ELR (cell line): ENCODE data around the gene SLC39A8.

Experiments used
- DNase-seq: peaks from one replicate; pipeline ENCODE4 v3.0.0-alpha.2; 2015; ENCODE audit warnings: low read depth

SLC39A8 gene

DNA sequence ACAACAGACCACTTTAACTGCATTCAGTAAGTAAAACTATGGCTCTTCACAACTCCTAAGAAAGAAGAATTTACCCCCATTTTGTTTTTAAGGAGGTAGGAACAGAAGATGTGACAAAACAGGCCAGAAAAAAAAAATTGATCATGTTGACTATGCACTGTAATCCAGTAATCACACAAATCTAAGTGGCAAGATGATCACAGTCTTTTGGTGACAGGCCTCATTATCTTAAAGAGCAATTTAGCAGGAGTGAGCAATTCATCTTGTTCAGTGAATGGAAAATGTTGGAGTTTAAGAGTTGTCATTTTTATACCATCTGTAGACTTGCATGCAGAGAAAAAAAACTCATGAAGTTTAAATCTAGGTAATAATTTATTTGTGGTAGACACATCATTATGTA lies 115.1 kb downstream of the SLC39A8 start:
- no peak for DNase-seq

DNA sequence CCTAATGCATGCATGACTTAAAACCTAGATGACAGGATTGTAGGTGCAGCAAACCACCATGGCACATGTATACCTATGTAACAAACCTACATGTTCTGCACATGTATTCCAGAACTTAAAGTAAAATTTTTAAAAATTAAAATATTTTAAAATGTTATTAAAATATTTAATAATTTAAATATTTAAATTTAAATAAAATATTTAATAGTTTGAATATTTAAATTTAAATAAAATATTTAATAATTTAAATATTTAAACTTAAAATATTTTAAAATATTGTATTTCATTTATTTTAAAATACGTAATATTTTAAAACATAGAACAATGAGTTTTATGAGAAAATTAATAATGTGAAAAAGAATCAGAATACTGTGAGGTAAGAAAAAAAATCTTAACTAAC lies 117.9 kb downstream of the SLC39A8 start:
- no peak for DNase-seq

DNA sequence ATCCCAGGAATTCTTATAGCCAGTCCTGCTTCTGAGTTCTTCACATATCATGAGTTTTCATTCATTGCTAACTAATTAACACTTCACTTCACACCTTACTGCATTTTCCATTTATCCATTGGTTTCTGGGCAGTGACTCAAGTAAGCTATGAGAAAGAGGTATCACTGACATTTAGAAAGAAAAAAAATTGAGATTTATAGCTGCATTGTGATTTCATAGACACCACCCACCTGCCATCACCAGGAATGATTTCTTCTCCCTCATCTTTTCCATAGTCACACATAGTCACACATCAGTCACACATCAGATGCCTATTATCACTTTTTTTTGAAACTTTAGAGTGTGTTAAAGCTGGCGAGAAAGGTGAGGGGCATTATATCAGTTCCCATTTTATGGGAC lies 121.8 kb downstream of the SLC39A8 start:
- DNase-seq = no peak

DNA sequence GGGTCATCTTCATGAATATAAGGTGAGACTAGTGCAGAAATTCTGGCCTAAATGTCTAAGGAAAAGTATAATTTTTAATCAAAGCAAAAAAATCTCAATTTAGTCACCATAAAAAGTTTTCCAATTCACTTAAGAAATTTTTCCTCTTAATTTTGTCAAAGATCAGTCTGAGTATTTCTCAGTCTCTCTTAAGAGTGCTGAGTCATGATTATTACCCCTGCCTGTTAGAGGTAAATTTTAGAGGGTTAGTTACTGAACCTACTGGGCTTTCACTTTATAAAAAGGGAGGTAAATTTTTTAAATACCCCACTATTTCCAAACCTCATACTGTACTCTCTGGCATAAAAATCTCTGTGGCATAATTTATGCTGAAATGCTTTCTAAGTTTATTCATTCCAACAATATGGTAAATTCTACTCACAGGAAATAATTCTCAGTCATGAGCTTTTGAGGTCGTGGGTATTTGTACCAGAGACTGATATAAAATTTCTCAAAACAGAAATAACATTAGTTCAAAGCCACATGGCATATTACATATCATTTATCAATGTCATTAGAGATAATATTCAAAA lies 122.4 kb downstream of the SLC39A8 start:
- no peak for DNase-seq

DNA sequence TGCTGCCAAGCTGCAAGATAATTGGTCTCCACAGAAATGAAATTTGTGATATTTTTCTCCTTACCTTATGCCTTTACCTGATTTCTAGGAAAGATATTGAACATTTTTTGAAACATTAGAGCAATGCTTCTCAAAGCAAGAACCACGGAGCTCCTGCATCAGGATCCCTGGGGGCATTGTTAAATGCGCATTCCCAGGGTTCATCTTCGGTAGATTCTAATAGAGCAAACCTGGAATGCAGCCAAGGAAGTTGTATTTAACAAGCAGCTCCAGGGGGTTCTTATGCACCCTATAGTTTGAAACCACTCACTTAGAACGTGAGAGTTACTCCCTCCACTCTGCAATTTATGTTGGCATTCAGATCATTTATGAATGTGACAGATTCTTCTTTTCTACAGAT lies 126.2 kb downstream of the SLC39A8 start:
- no peak for DNase-seq

DNA sequence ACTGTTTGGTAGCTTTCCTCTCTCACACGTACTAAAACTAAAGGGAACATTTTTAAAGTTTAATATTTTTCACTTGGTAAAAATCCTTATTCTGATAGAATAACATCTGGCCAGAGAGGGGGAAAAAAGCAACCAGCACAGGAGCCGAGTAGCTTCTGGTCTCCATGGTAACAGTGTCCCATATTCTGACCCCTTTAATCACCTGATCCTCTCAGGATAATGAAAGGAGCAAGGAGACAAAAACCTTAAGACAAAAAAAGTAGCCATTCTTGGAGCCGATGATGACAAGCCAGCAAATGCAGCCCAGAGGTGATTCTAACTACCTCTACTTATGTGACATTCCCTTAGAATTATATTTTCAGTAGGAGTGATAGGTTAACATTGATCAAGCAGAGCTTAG lies 126.6 kb downstream of the SLC39A8 start:
- DNase-seq = no peak

DNA sequence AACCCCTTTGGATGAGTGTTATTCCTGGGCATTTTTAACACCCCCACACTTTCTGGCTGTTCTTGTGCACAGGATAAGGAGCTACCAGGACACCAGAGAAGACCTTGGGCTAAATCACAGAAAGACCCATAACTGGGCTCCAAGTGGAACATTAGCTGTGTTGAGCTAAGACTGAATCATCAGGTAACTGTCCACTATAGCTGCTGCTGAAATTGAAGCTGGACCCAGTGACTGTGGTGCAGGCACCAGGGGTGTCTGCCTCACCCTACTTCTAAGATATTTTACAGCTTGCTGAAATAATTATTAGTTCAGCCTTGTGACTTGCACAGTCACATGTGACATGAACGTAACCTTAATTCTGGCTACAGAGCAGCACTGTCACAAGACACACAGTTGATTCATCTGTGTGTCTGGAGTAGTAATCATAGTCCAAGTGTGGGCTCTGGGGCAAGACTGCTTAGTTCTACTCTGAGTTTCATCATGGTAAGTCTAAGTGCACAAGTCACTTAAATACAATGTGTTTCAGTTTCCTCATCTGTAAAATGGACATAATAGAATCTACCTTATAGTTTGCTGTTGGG lies 127.4 kb downstream of the SLC39A8 start:
- DNase-seq = no peak

DNA sequence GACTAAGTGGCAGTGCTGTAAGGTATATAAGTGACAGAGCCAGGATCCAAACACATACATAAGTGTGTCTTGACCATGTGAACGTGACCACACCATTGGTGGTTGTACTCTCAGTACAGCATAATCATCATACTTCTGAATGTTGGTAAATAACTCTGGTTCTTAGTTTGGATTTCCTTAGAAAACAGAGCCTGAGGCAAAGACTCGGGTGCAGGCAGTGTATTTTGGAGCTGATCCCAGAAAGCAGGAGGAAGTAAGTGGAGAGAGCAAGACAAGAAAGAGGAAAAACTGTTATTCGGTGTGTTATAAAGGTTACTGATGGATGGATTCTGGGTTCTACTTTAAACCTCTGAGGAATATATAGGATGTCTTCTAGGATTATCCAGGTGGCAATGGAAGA lies 127.9 kb downstream of the SLC39A8 start:
- DNase-seq = no peak

DNA sequence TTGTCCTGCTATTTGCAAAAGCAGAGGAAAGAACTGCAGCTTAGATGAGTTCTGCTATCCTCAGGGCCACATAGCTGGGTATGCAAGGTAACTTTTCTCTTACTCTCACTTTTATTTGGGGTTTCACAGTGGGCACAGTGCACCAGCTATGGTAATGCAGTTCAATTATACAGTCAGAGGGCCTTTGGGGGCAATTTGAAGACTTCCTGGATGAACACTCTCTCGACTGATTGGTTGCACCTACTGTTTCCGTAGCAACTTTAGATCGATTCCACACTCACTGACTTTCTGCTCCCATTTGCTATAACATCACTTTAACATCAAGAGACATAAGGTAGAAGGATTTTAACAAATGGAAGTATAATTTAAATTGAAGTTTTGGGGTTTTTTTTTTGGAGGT lies 128.6 kb downstream of the SLC39A8 start:
- no peak for DNase-seq

DNA sequence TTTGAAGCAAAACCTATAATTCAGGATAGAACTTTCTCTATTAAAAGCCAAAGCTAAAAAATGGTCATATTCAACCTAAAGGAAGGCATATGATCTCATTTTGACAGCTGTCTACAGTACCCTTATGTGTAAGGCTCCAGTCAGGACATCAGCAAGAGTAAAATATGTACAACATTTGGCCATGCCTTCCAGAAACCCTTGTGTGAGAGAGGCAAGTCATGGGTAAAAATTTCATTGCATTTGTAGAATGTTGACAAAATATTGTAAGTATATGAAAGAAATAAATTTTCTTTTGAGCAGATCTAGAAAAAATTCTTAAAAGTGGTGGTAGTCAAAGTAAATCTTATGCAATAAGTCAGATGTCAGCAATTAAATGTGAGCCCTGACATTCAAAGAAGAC lies 132.3 kb downstream of the SLC39A8 start:
- no peak for DNase-seq
